GM19328 (cell line): ENCODE data around the gene UBASH3A.

Experiments
- ATAC-seq: cut with Tn5 transposase; IDR thresholded peaks from one replicate; pipeline ENCODE4 v1.9.1; 2021; ENCODE audit warnings: mild to moderate bottlenecking, moderate library complexity; ENCODE audit not compliant: unreplicated experiment

Gene UBASH3A

DNA sequence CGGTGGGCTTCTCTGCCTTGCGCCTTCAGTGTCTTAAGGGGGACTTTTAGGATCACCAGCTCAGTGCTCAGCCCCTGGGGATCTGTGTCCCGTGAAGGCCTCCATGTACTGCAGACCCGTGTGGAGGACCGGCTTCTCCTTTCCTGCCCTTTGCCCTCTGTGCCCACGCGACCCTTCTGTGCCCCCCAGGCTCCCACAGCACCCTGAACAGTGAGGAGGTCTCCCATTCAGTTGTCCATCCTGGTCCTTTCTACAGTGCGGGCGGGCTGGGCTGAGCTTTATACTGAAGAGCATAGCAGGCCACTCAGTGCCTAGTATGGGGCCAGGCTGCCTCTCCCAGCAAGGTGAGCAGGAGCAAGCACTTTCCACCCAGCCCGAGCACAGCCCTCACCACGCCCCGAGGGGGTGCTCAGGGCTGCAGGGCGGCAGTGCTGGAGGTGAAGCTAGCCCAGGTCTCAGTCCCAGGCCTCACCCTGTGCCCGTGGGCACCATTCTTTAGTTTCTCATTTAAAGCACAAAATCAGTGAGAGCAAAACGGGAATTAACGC is 29.7 kb upstream of the UBASH3A start:
- no peak for ATAC-seq

DNA sequence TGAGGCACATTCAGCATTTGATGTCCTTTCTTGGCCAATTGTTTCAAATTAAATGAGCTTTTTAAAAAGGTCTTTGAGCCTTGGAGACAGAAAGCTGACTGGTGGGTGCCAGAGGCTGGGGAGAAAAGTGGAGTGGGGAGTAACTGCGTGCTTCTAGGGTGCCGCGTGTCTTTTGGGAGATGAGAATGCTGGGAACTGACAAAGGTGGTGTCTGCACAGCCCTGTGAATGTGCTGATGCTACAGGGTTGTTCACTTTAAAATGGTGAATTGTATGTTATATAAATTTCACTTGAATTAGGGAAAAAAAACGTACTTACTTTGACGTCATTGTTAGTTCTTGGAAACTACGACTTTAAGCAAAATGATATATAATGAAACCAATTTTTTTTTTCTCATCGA is 29.2 kb upstream of the UBASH3A start:
- ATAC-seq, result no peak

GRCh38 chr21:42374864-42375499 is 28.7 kb upstream of the UBASH3A start:
- ATAC-seq, result no peak

- no peak for ATAC-seq
These were observed 28.2 kb upstream of the UBASH3A start for GRCh38 chr21:42375506-42375905.

DNA sequence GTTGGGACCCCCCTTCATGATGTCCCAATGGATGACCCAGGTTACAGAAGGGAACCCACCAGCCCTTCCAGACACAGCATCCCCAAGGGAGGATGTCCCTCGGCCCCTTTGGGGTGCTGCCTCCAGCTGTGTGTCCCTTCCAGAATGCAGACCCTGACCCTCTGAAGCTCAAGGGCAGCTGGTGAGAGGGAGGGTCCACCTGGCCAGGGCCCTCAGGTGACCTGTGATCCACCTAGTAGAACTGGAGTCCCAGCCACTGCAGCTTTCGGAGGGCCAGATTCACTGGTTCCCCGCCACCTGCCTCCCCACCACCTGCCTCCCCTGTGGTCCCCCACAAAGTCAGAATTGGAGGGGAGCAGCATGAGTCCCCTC is 27.8 kb upstream of the UBASH3A start:
- ATAC-seq, result no peak

GRCh38 chr21:42376338-42376982 is 27.2 kb upstream of the UBASH3A start:
- ATAC-seq, result no peak

- ATAC-seq, result no peak
These were observed 26.3 kb upstream of the UBASH3A start for GRCh38 chr21:42377211-42377950.

DNA sequence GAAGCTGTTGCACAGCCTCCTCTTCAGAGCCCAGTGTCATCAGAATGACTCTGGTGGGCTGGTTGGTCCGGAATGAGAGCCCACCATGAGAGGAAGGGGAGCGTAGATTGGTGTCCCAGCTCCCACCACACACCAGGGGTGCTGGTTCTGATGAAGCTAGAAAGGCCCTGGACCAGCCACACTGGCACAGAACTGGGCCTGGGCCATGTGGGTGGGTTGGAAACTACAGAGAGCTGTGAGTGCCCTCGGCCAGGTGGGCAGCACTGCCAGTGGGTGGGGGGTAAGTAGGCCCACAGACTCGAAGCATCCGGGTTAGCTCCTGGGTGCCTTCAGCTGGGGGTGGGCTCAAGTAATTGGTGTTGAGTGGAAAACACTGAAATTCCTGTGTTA is 25.8 kb upstream of the UBASH3A start:
- no peak for ATAC-seq

GRCh38 chr21:42378418-42378817 is 25.3 kb upstream of the UBASH3A start:
- ATAC-seq, result no peak

GRCh38 chr21:42379426-42380215 is 24.1 kb upstream of the UBASH3A start:
- ATAC-seq, result no peak

DNA sequence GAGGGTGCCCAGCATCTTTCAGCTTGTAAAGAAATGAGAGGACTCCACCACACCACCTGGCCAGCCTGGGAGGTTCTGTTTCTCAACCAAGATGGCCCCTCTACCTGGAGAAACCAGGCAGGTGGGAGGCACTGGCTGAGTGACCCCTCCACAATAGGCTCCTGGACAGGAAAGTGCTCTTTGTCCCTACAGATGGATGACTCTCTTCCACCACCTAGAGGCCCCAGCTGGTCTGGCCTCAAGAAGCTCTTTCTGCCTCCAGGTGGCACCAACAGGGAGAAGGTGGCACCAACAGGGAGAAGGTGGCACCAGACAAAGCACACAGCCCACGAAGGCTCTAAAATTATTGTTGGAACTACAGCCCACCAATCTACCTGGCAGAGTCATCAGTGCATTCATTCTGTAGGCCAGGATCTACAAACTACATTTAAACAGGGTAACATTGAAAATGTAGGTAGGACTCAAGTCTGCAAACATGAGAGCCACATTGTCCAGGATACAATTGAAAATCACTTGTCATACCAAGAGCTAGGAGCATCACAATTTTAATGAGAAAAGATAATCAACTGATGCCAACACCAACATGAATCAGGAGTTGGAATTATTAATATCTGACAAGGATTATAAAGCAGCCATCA is 22.2 kb upstream of the UBASH3A start:
- ATAC-seq, result no peak

- ATAC-seq, result no peak
These were observed 20.8 kb upstream of the UBASH3A start for GRCh38 chr21:42382915-42383314.

- no peak for ATAC-seq
These were observed 20.4 kb upstream of the UBASH3A start for GRCh38 chr21:42383331-42383730.

- no peak for ATAC-seq
These were observed 19.4 kb upstream of the UBASH3A start for GRCh38 chr21:42384156-42384945.

GRCh38 chr21:42384989-42385388 is 18.7 kb upstream of the UBASH3A start:
- no peak for ATAC-seq

DNA sequence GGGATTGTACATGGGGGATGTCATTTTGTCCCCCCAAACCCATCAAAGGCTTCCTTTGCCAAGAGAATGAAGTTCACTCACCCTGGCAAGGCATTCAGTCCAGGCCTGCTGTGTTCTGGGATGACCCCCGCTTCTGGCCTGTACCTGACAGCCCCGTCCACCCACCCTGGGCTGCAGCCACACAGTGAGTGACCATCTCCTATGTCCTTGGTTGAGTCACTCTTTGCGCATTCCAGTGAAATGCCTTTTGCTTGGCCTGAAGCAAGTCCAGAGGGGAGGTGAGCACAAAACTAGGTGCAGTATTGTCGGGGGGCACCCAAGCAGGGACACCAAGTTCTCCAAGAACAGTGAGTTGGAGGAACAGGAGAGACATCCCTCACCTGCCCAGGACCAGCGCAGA is 18.1 kb upstream of the UBASH3A start:
- ATAC-seq, result no peak

DNA sequence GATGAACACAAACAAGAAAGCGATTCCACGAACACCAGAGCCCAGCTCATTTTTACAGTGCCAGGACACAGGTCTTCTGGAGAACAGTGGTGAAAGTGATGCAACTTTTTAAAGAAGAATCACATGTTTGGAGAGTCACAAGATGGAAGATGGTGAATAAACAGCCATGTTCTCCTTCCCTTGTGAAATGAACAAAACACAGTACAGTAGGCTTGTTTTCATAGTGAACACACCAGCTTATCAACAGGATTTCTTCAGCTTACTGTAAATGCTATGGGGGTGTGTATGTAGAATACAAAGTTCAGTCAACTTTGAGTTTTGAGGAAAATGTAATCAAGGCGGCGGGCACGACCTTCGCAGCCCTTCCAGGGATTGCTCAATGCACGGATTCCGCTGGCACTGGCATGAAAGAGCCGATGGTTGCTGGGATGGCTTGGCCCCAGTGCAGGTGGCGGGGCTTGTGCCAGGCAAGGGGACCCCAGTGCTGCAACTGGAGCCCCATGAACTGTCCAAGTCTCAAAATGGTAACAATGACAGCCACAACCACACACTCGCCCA is 17.6 kb upstream of the UBASH3A start:
- no peak for ATAC-seq

GRCh38 chr21:42387164-42387563 is 16.5 kb upstream of the UBASH3A start:
- ATAC-seq, result no peak

DNA sequence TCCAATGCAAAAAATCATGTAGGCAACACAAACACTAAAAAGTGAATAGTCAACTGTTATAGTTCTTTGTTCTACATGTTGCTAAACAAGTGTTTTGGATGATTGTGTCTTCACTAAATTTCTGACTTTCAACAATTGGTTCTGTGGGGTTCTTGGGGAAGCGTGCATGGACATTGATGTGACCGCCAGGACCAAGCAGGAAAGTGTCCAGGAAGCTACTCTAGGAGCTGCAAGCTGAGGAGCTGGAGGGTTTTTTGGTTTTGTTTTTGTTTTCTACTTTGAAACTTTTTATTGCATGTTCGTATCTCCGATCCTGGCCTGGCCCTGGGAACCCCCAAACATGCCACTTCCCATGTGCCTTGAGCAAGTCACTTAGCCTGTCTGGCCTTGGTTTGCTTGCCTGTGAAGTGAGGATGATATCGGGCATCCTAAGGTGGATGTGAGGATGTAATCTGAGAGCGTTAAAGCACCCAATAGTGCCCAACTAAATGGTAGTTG is 15.8 kb upstream of the UBASH3A start:
- ATAC-seq, result no peak
